Activated CD4-positive, alpha-beta T cell treated with anti-CD3 and anti-CD28 coated beads, Interleukin-2, amount 10 ng/mL, durations not matched to agents 24 days and 14 days (primary cell): ENCODE results near the gene FAM163A. TPM values are rescaled to one million over a fixed set of nuclear protein-coding genes. Genes with fewer than 3 reads are reported as not detected.
"Not testable (repeated sequence)": the region's sequence is repeated elsewhere in the genome, so short reads cannot be mapped to it uniquely, and the experiment has no call there.

Experiments
- DNase-seq: peaks from one replicate; pipeline ENCODE4 v3.0.0; 2022
- H3K27ac Mint-ChIP-seq: one replicate; pipeline ENCODE4 v1.8.0; 2022; ENCODE audit warnings: mild to moderate bottlenecking, mixed read lengths
- H3K27me3 Mint-ChIP-seq: one replicate; pipeline ENCODE4 v1.8.0; 2022; ENCODE audit warnings: mixed read lengths
- H3K36me3 Mint-ChIP-seq: one replicate; pipeline ENCODE4 v1.8.0; 2022; ENCODE audit warnings: low read depth, mild to moderate bottlenecking, mixed read lengths
- H3K4me1 Mint-ChIP-seq: one replicate; pipeline ENCODE4 v1.8.0; 2021; ENCODE audit warnings: mixed read lengths
- H3K4me3 Mint-ChIP-seq: one replicate; pipeline ENCODE4 v1.8.0; 2022; ENCODE audit warnings: mild to moderate bottlenecking, moderate library complexity, mixed read lengths
- H3K9me3 Mint-ChIP-seq: one replicate; pipeline ENCODE4 v1.8.0; 2021; ENCODE audit warnings: mixed read lengths
- intact Hi-C: fragments of 100-400 bp; cut with micrococcal nuclease; formaldehyde crosslinking; loops from one replicate; pipeline ENCODE4 v1.15.1; 2023
- total RNA-seq: library from RNA; stranded (reverse); gene quantifications from 2 replicates; pipeline ENCODE4 v1.2.3, GENCODE V29; 2022

Gene FAM163A
- total RNA-seq, 1 donor from 2014 or later = not detected

GRCh38 chr1:179836686-179837445 is 93.8 kb downstream of the FAM163A start:
- H3K9me3 Mint-ChIP-seq, H3K4me3 Mint-ChIP-seq, intact Hi-C loops, H3K27ac Mint-ChIP-seq, H3K4me1 Mint-ChIP-seq, DNase-seq, H3K36me3 Mint-ChIP-seq, H3K27me3 Mint-ChIP-seq: not testable (repeated sequence)

- no peaks in the 10 kb centered on the region for H3K4me1 Mint-ChIP-seq
- H3K9me3 Mint-ChIP-seq = no peaks in the 10 kb centered on the region
- intact Hi-C loops = no loop called here
- no peak overlapping the region for H3K27ac Mint-ChIP-seq
- no peaks in the 10 kb centered on the region for H3K27me3 Mint-ChIP-seq
- DNase-seq = no peak
- H3K4me3 Mint-ChIP-seq = no peak overlapping the region
- H3K36me3 Mint-ChIP-seq = peaks cover 10% of the 10 kb centered on the region
Measured at GRCh38 chr1:179840107-179840506, 97.0 kb downstream of the FAM163A start.

- Mint-ChIP-seq H3K4me1 (peaks cover 2% of the 10 kb centered on the region), H3K27me3 (no peaks in the 10 kb centered on the region), H3K27ac (no peak overlapping the region), H3K9me3 (no peaks in the 10 kb centered on the region), H3K36me3 (peaks cover 43% of the 10 kb centered on the region), H3K4me3 (no peak overlapping the region)
- no peak for DNase-seq
- intact Hi-C loops = no loop called here
Measured at GRCh38 chr1:179848233-179848632, 105.1 kb downstream of the FAM163A start.

- Mint-ChIP-seq H3K27ac (no peak overlapping the region), H3K27me3 (no peaks in the 10 kb centered on the region), H3K36me3 (peaks cover 39% of the 10 kb centered on the region), H3K9me3 (no peaks in the 10 kb centered on the region), H3K4me1 (peaks cover 2% of the 10 kb centered on the region), H3K4me3 (no peak overlapping the region)
- intact Hi-C loops = no loop called here
- no peak for DNase-seq
Measured at GRCh38 chr1:179853102-179853501, 110.0 kb downstream of the FAM163A start.

- H3K4me3 Mint-ChIP-seq, H3K9me3 Mint-ChIP-seq, intact Hi-C loops, H3K27me3 Mint-ChIP-seq, H3K27ac Mint-ChIP-seq, H3K4me1 Mint-ChIP-seq: not testable (repeated sequence)
- DNase-seq = peak; percentile 31
- H3K36me3 Mint-ChIP-seq = peaks cover 25% of the 10 kb centered on the region
Measured at GRCh38 chr1:179855831-179856230, 112.7 kb downstream of the FAM163A start.

- no peak overlapping the region for H3K4me3 Mint-ChIP-seq
- no peaks in the 10 kb centered on the region for H3K27me3 Mint-ChIP-seq
- H3K36me3 Mint-ChIP-seq = peaks cover 24% of the 10 kb centered on the region
- intact Hi-C loops = no loop called here
- H3K4me1 Mint-ChIP-seq = peaks cover 2% of the 10 kb centered on the region
- H3K9me3 Mint-ChIP-seq = no peaks in the 10 kb centered on the region
- H3K27ac Mint-ChIP-seq = no peak overlapping the region
- DNase-seq = no peak
Measured at GRCh38 chr1:179856296-179856695, 113.2 kb downstream of the FAM163A start.

- peak; percentile 44 for DNase-seq
- intact Hi-C loops = no loop called here
- peaks cover 26% of the 10 kb centered on the region for H3K36me3 Mint-ChIP-seq
- no peak overlapping the region for H3K4me3 Mint-ChIP-seq
- H3K9me3 Mint-ChIP-seq = no peaks in the 10 kb centered on the region
- no peaks in the 10 kb centered on the region for H3K27me3 Mint-ChIP-seq
- H3K27ac Mint-ChIP-seq = no peak overlapping the region
- peaks cover 2% of the 10 kb centered on the region for H3K4me1 Mint-ChIP-seq
Measured at GRCh38 chr1:179857009-179857408, 113.9 kb downstream of the FAM163A start.

GRCh38 chr1:179860652-179861051 is 117.6 kb downstream of the FAM163A start:
- H3K27me3 Mint-ChIP-seq = no peaks in the 10 kb centered on the region
- H3K27ac Mint-ChIP-seq = no peak overlapping the region
- no peaks in the 10 kb centered on the region for H3K9me3 Mint-ChIP-seq
- no peak overlapping the region for H3K4me3 Mint-ChIP-seq
- DNase-seq = no peak
- peaks cover 46% of the 10 kb centered on the region for H3K36me3 Mint-ChIP-seq
- H3K4me1 Mint-ChIP-seq = no peaks in the 10 kb centered on the region
- intact Hi-C loops = no loop called here

GRCh38 chr1:179865377-179865776 is 122.3 kb downstream of the FAM163A start:
- Mint-ChIP-seq H3K27me3 (no peaks in the 10 kb centered on the region), H3K27ac (no peak overlapping the region), H3K4me3 (no peak overlapping the region), H3K9me3 (no peaks in the 10 kb centered on the region), H3K36me3 (peaks cover 49% of the 10 kb centered on the region), H3K4me1 (peaks cover 2% of the 10 kb centered on the region)
- intact Hi-C loops = no loop called here
- no peak for DNase-seq

Other genes starting within 250 kb of the FAM163A start
- not detected in 2 replicates for gene NPHS2, start 167.3 kb upstream of the FAM163A start, total RNA-seq
- gene TDRD5, start 151.5 kb upstream of the FAM163A start, total RNA-seq = not detected in 2 replicates
- 57.0 and 57.5 TPM in 2 replicates for gene TOR1AIP2, start 134.5 kb downstream of the FAM163A start, total RNA-seq
- 69.2 and 77.2 TPM in 2 replicates for gene TOR1AIP1, start 139.0 kb downstream of the FAM163A start, total RNA-seq
- 35.0 and 43.6 TPM in 2 replicates for gene CEP350, start 211.5 kb downstream of the FAM163A start, total RNA-seq